Measurements from ENCODE around the gene TOMM20. TPM values are rescaled to one million over a fixed set of nuclear protein-coding genes. Genes with fewer than 3 reads are reported as not detected.

The TOMM20 gene
- total RNA-seq, 1 donor from 2014 or later: 150 TPM

DNA sequence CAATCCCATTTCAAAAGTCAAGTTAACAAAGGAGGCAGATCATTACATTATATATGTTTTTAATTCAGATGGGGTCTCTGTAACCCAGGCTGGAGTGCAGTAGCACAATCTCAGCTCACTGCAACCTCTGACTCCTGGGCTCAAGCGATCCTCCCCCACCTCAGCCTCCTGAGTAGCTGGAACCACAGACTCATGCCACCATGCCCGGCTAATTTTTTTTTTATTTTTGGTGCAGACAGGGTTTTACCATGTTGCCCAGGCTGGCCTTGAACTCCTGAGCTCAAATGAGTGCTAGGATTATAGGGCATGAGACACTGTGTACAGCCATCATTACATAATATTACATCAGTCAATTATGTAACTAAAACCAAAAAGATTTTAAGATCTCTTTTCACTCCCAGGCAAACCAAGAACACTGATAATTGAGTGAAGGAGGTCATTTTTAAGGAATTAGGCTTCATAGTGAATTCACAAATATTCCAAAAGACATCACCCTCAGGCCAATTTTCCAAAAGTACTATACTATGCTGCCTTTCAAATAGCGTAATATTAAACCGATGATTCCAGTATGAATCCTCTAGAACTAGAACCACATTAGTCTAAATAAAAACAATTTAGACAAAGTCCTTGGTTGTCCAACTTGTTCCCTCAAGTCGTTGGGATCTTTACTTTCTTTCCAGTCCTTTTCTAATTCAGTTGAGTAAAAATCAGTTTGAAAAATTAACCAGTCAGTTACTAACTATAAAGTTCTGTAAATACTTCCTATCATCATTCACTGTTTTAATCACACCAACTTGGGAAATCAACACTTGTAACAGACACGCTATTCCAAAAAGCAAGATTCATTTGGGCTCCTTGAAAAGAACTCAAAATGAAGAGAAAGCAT lies 16.1 kb downstream of the TOMM20 start:
- no peaks in the 10 kb centered on the region for H3K9me3 Mint-ChIP-seq
- DNase-seq (ENCODE audit: low read depth, low spot score): no peak
- no peaks in the 10 kb centered on the region for H3K27me3 Mint-ChIP-seq (ENCODE audit: low read depth)
- peaks cover 26% of the 10 kb centered on the region for H3K36me3 Mint-ChIP-seq (ENCODE audit: low read depth)
- no peak for TF ChIP-seq CTCF (conservative IDR thresholded peaks at IDR 0.05)
- H3K4me3 Mint-ChIP-seq: no peak overlapping the region
- no peak overlapping the region for H3K27ac Mint-ChIP-seq (ENCODE audit: unreplicated experiment)
- H3K4me1 Mint-ChIP-seq: no peaks in the 10 kb centered on the region

DNA sequence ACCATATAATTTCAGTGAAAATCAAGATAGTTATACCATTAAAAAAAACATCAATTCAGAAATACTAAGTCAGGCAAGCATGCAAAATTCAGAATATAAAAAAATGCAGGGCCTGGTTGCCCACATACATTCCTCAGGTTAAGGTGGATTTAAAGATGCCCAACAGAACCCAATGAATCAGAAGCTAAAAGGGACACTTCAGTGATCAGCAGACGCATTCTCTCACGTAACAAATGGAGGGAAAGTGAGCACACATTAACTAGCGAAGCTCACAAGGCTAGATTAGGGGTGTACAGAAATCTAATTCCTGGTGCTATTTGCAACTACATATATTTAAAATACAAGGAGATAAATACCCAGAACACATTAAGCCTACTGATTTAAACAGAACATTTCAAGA lies 17.5 kb downstream of the TOMM20 start:
- H3K36me3 Mint-ChIP-seq (ENCODE audit: low read depth): peaks cover 26% of the 10 kb centered on the region
- H3K4me3 Mint-ChIP-seq: no peak overlapping the region
- no peak for DNase-seq (ENCODE audit: low read depth, low spot score)
- no peak overlapping the region for H3K27ac Mint-ChIP-seq (ENCODE audit: unreplicated experiment)
- TF ChIP-seq CTCF (conservative IDR thresholded peaks at IDR 0.05): no peak
- no peaks in the 10 kb centered on the region for H3K9me3 Mint-ChIP-seq
- H3K4me1 Mint-ChIP-seq: no peaks in the 10 kb centered on the region
- H3K27me3 Mint-ChIP-seq (ENCODE audit: low read depth): no peaks in the 10 kb centered on the region

DNA sequence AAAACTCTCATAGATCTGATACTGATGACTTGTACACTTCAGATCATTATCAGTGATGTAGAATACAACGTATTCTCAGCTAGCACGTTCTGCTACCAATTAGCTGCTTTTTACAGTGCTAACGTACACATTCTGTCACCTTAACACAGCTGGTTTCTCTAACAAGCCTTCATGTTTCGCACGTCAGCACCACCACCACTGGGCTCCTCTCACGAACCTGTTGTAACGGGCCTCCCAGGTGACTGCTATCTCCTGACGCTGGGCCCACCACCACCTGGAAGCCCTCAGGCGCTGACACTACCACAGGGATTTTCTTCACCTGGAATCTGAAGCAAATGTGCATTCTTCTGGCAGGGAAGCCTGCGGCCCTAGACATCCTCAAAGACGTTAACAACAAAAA lies 19.8 kb downstream of the TOMM20 start:
- no peak for DNase-seq (ENCODE audit: low read depth, low spot score)
- Mint-ChIP-seq H3K27ac (ENCODE audit: unreplicated experiment) (no peak overlapping the region), H3K9me3 (no peaks in the 10 kb centered on the region), H3K27me3 (ENCODE audit: low read depth) (peaks cover 2% of the 10 kb centered on the region), H3K36me3 (ENCODE audit: low read depth) (peaks cover 22% of the 10 kb centered on the region), H3K4me3 (no peak overlapping the region), H3K4me1 (peaks cover 14% of the 10 kb centered on the region)
- no peak for TF ChIP-seq CTCF (conservative IDR thresholded peaks at IDR 0.05)

GRCh38 chr1:235108185-235108593 lies 20.4 kb downstream of the TOMM20 start:
- no peak for DNase-seq (ENCODE audit: low read depth, low spot score)

More at GRCh38 chr1:235108185-235108593, 20.4 kb downstream of the TOMM20 start:
- peaks cover 17% of the 10 kb centered on the region for H3K4me1 Mint-ChIP-seq
- no peak overlapping the region for H3K4me3 Mint-ChIP-seq
- no peak for TF ChIP-seq CTCF (conservative IDR thresholded peaks at IDR 0.05)
- peaks cover 16% of the 10 kb centered on the region for H3K36me3 Mint-ChIP-seq (ENCODE audit: low read depth)
- H3K9me3 Mint-ChIP-seq: no peaks in the 10 kb centered on the region
- H3K27me3 Mint-ChIP-seq (ENCODE audit: low read depth): peaks cover 2% of the 10 kb centered on the region
- H3K27ac Mint-ChIP-seq (ENCODE audit: unreplicated experiment): no peak overlapping the region
